AG09319 (cell line): ENCODE data around the gene YTHDF1.
"Not testable (repeated sequence)": the region's sequence is repeated elsewhere in the genome, so short reads cannot be mapped to it uniquely, and the experiment has no call there.

Experiments
- DNase-seq: peaks from one replicate; pipeline ENCODE4 v3.0.0-alpha.2; 2010; ENCODE audit warnings: low read depth; ENCODE audit errors: extremely low read depth
- CTCF ChIP-seq: IDR thresholded peaks from 2 replicates; pipeline ENCODE4 v1.5.1; 2011; ENCODE audit warnings: low read depth, mild to moderate bottlenecking, inconsistent platforms, low read length, moderate library complexity

Gene YTHDF1

GRCh38 chr20:63226042-63226943, 10.4 kb upstream of the YTHDF1 start:
- TF ChIP-seq CTCF, result no peak
- DNase-seq, result no peak

DNA sequence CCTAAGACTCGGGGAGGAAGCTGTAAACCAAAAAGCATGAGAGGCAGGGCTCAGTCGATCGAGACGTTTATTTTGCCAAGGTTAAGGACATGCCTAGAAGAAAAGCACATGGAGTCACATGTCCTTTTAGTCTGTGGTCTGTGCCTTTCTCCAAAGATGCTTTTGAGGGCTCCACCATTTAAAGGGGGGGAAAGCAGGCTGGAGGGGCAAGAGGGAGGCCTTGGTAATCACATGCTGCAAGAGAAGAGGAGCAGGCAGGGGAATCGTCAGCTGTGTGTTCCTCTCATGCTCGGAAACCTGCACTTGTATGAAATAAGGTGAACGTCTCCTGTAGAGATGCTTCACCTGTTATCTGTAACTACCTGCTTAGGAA, 9.1 kb upstream of the YTHDF1 start:
- TF ChIP-seq CTCF, result no peak

GRCh38 chr20:63224412-63225081, 8.6 kb upstream of the YTHDF1 start:
- TF ChIP-seq CTCF, result peak; percentile 21
- no peak for DNase-seq

More for the DNA sequence above, 9.1 kb upstream of the YTHDF1 start:
- DNase-seq, result no peak

DNA sequence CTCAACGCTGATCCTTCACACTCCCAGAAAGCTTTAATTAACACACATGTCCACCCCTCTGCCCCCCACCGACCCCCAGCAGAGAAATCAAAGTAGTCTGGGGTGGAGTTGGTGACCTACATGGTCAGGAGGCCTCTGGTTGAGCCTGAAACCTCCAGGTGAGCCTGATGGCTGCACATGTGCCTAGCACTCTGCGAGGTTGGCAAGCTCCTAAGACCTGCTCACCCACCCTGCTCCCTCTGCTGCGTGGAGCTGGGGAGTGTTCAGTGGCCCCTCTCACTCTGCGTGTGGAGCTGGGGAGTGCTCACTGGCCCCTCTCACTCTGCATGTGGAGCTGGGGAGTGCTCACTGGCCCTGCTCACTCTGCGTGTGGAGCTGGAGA, 7.9 kb upstream of the YTHDF1 start:
- TF ChIP-seq CTCF, result no peak
- no peak for DNase-seq

- no peak for DNase-seq
- TF ChIP-seq CTCF, result peak; percentile 78
These were observed 7.3 kb upstream of the YTHDF1 start for GRCh38 chr20:63223121-63223825.

DNA sequence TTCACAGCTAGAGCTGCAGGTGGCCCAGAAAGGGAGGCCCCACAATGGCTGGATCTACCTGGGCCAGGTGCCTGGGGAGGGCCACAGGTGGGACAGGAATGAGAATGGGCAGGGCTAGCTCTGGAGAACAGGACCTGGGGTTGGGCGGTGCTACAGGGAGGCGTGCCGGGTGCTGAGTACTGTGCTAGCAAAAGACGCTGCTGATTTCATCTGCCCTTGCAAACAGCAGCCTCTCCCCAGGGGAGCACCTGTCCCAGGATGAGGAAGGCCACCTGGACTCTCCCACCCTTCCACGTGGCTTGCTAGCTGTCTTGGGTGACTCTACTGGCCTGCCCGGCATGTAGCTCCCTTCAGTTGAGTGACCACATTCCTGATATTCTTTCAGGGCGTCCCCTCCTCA, 6.6 kb upstream of the YTHDF1 start:
- DNase-seq, result no peak
- TF ChIP-seq CTCF, result no peak

GRCh38 chr20:63221400-63222053, 5.6 kb upstream of the YTHDF1 start:
- not testable (repeated sequence) for DNase-seq
